ENCODE results near the gene EXOC3L4. TPM values are rescaled to one million over a fixed set of nuclear protein-coding genes. Genes with fewer than 3 reads are reported as not detected.

EXOC3L4 gene
- total and polyA plus RNA-seq, 2 of the 8 experiments (the other 6 are each of a cell fraction or from before 2014, with no cell fraction given) = 0.45 to 0.57 TPM

DNA sequence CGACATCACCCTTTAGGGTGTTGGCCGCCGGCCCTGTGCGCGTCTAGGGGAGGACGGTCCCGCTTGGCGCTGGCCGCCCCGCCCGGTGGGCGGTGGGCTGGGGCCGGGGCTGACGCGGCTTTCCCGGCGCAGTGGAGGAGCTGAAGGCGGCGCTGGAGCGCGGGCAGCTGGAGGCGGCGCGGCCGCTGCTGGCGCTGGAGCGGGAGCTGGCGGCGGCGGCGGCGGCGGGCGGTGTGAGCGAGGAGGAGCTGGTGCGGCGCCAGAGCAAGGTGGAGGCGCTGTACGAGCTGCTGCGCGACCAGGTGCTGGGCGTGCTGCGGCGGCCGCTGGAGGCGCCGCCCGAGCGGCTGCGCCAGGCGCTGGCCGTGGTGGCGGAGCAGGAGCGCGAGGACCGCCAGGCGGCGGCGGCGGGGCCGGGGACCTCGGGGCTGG is 32.4 kb downstream of the EXOC3L4 start:
- Histone ChIP-seq H3K23me2 (ENCODE audit: low read depth, low read length) (peaks cover 5% of the 10 kb centered on the region; the same call in 1 of the 2 replicates), H3K27me3 (replicated peaks in 1 of 4; ENCODE audit: control insufficient read depth in 3 of 4, extremely low read depth in 1 of 4, insufficient read depth in 3 of 4, low read length in 3 of 4) (peaks cover 0 to 45% (median 36%) of the 10 kb centered on the region in 4 experiments; a peak in 6 of 7 replicates), H4K8ac (ENCODE audit: extremely low read depth, insufficient read depth, low read length) (peak overlapping the region; percentile 85; the same call in 1 of the 2 replicates), H3K56ac (replicated peaks; ENCODE audit: insufficient read length, low read depth, low read length) (no peak overlapping the region), H3K4me3 (ENCODE audit: extremely low read depth in 1 of 4, insufficient read depth in 2 of 4, low read depth in 3 of 4, low read length in 4 of 4) (peak overlapping the region in 3 of 4 experiments; percentile 14 to 56 (median 23); a peak in 2 of 8 replicates), H3K9ac (replicated peaks in 1 of 4; ENCODE audit: extremely low read depth in 1 of 4, low read depth in 3 of 4, low read length in 3 of 4) (no peak overlapping the region), H3K9me3 (ENCODE audit: insufficient read depth in 2 of 2, low read depth in 1 of 2, low read length in 1 of 2) (no peaks in the 10 kb centered on the region), H3K79me1 (ENCODE audit: low read depth, low read length) (no peaks in the 10 kb centered on the region), H3K79me2 (ENCODE audit: control insufficient read depth in 1 of 2, insufficient read depth in 2 of 2, low read length in 2 of 2) (no peaks in the 10 kb centered on the region), H3K36me3 (ENCODE audit: control insufficient read depth in 2 of 4, insufficient read depth in 4 of 4, low read length in 3 of 4) (no peaks in the 10 kb centered on the region; a peak in 2 of 8 replicates), H2BK5ac (ENCODE audit: low read depth, low read length) (no peak overlapping the region), H2AK5ac (ENCODE audit: low read depth, low read length) (no peak overlapping the region), H3K4me1 (replicated peaks in 1 of 4; ENCODE audit: control insufficient read depth in 3 of 4, insufficient read depth in 4 of 4, low read length in 3 of 4) (peaks cover 0 to 29% (median 20%) of the 10 kb centered on the region in 4 experiments; a peak in 6 of 7 replicates), H3K4me2 (ENCODE audit: insufficient read depth in 1 of 2, low read depth in 2 of 2, low read length in 2 of 2) (peak overlapping the region; percentile 30 to 71; a peak in 3 of 4 replicates), H3K18ac (ENCODE audit: extremely low read depth, low read length) (no peak overlapping the region), H3K27ac (ENCODE audit: low read depth, low read length) (no peak overlapping the region), H2BK120ac (replicated peaks; ENCODE audit: low read depth, low read length) (no peak overlapping the region), H3K4ac (replicated peaks; ENCODE audit: insufficient read length, low read depth, low read length) (no peak overlapping the region), H2BK12ac (ENCODE audit: low read depth, low read length) (no peak overlapping the region), H3K23ac (ENCODE audit: insufficient read length) (no peak overlapping the region), H4K5ac (ENCODE audit: insufficient read length, low read depth, low read length) (no peak overlapping the region), H2AFZ (ENCODE audit: low read length) (peak overlapping the region; percentile 24; the same call in 1 of the 2 replicates), H3K14ac (ENCODE audit: insufficient read length) (no peak overlapping the region), H4K20me1 (replicated peaks in 1 of 2; ENCODE audit: control insufficient read depth in 1 of 2, insufficient read depth in 2 of 2, low read length in 2 of 2) (peaks cover 6 to 12% of the 10 kb centered on the region in 2 experiments), H2BK15ac (ENCODE audit: low read length) (no peak overlapping the region), H2BK20ac (ENCODE audit: low read length) (no peak overlapping the region), H4K91ac (replicated peaks; ENCODE audit: insufficient read length, low read length) (no peak overlapping the region)
- FAIRE-seq (no peak), DNase-seq (ENCODE audit: low read depth in 1 of 2, low spot score in 2 of 2) (peak in 1 of 2 experiments; percentile 83)
- POLR2A ChIA-PET (ENCODE audit: partially characterized antibody) = interaction anchor here (0.8 to 4.6 kb wide), 10 partner anchors 11 to 395 kb away, joined by 3 to 26 read pairs (median 4); partner anchors contain the start of genes CKB and EIF5
- CTCF ChIA-PET (ENCODE audit: partially characterized antibody) = interaction anchor here (0.7 to 18.4 kb wide), 19 partner anchors 9 to 310 kb away, joined by 3 to 276 read pairs (median 4); no protein-coding TSS in a partner anchor
- WGBS, 2 experiments (ENCODE audit: extremely low coverage in 1 of 2, insufficient coverage in 1 of 2, insufficient read length in 1 of 2, insufficient replicate concordance in 2 of 2, low coverage in 1 of 2, low lambda C conversion rate in 2 of 2, missing lambda C conversion rate in 1 of 2) = 3% methylated on average over 35 of the region's 62 CpGs; no CpG with 5 or more reads in 1 of the 2 experiments
- TF ChIP-seq MAX (IDR thresholded peaks at IDR 0.05) (no peak; the same call in 1 of the 2 replicates), SIN3A (conservative IDR thresholded peaks at IDR 0.05 in 1 of 2, IDR thresholded peaks at IDR 0.05 in 1 of 2; ENCODE audit: low read depth in 1 of 2, low read length in 2 of 2) (peak in 1 of 2 experiments; percentile 57; a peak in 1 of 4 replicates), BCL11A (IDR thresholded peaks at IDR 0.05; ENCODE audit: low read depth in 2 of 2, low read length in 2 of 2) (no peak), ASH2L (IDR thresholded peaks at IDR 0.05; ENCODE audit: low read length) (no peak), RXRA (IDR thresholded peaks at IDR 0.05; ENCODE audit: insufficient read depth, low read depth, low read length) (no peak), ZNF274 (IDR thresholded peaks at IDR 0.05; ENCODE audit: borderline replicate concordance, extremely low read depth, low read length) (no peak), SUZ12 (IDR thresholded peaks at IDR 0.05; ENCODE audit: low read length) (no peak), EGR1 (IDR thresholded peaks at IDR 0.05; ENCODE audit: borderline replicate concordance, low read depth, low read length) (no peak), SIX5 (IDR thresholded peaks at IDR 0.05; ENCODE audit: low read depth, low read length) (no peak)
- TF ChIP-seq, protein P1, sequence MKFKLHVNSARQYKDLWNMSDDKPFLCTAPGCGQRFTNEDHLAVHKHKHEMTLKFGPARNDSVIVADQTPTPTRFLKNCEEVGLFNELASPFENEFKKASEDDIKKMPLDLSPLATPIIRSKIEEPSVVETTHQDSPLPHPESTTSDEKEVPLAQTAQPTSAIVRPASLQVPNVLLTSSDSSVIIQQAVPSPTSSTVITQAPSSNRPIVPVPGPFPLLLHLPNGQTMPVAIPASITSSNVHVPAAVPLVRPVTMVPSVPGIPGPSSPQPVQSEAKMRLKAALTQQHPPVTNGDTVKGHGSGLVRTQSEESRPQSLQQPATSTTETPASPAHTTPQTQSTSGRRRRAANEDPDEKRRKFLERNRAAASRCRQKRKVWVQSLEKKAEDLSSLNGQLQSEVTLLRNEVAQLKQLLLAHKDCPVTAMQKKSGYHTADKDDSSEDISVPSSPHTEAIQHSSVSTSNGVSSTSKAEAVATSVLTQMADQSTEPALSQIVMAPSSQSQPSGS (IDR thresholded peaks at IDR 0.05; ENCODE audit: low read length) = no peak

All from H1 (cell line).